Keratinocyte (primary cell): Measurements from ENCODE around the gene VAV2. TPM values are rescaled to one million over a fixed set of nuclear protein-coding genes. Genes with fewer than 3 reads are reported as not detected.

Experiments used
- DNase-seq: peaks from one replicate; pipeline ENCODE4 v3.0.0-alpha.2; 2011; ENCODE audit warnings: low read depth, missing footprints, low spot score
- FAIRE-seq: peaks from 2 replicates; lab custom pipeline; 2011; peaks lifted over from hg19 to GRCh38; lab: Jason Lieb, UNC
- H2AFZ ChIP-seq: 2 replicates; pipeline ENCODE4 v1.6.0; 2012; ENCODE audit warnings: low read length, control low read depth, inconsistent platforms; ENCODE audit not compliant: control insufficient read depth
- H3K27ac ChIP-seq: 2 replicates; pipeline ENCODE4 v1.5.1; 2011; ENCODE audit warnings: low read length; ENCODE audit not compliant: control insufficient read depth, insufficient read depth
- H3K27me3 ChIP-seq: 3 replicates; pipeline ENCODE4 v1.6.0; 2011; ENCODE audit warnings: low read length; ENCODE audit not compliant: control insufficient read depth, insufficient read depth; ENCODE audit errors: extremely low read depth
- H3K36me3 ChIP-seq, 2 experiments: 2 replicates in 1 of 2; 3 replicates in 1 of 2; pipeline ENCODE4 v1.5.1; 2011; ENCODE audit warnings: low read length in 2 of 2, mild to moderate bottlenecking in 1 of 2; ENCODE audit not compliant: control insufficient read depth in 2 of 2, insufficient read depth in 2 of 2; ENCODE audit errors: extremely low read depth in 1 of 2
- H3K4me1 ChIP-seq: 3 replicates; pipeline ENCODE4 v1.5.1; 2011; ENCODE audit warnings: low read length; ENCODE audit not compliant: control insufficient read depth, insufficient read depth; ENCODE audit errors: extremely low read depth
- H3K4me2 ChIP-seq: 3 replicates; pipeline ENCODE4 v1.6.0; 2011; ENCODE audit warnings: low read depth, low read length; ENCODE audit not compliant: control insufficient read depth, insufficient read depth; ENCODE audit errors: extremely low read depth
- H3K4me3 ChIP-seq, 3 experiments: fragments of 200-600 bp in 1 of 3; sonication (generic) in 1 of 3; 2 replicates in 2 of 3; 3 replicates in 1 of 3; pipeline ENCODE4 v1.5.1; 2011 to 2016; ENCODE audit warnings: low read length in 3 of 3, mild to moderate bottlenecking in 3 of 3, control low read depth in 2 of 3, inconsistent platforms in 1 of 3, low read depth in 1 of 3, mixed read lengths in 1 of 3, mixed run types in 1 of 3, moderate library complexity in 1 of 3; ENCODE audit not compliant: control insufficient read depth in 2 of 3, insufficient read depth in 2 of 3; ENCODE audit errors: extremely low read depth in 1 of 3
- H3K79me2 ChIP-seq: 2 replicates; pipeline ENCODE4 v1.6.0; 2012; ENCODE audit warnings: low read length; ENCODE audit not compliant: control insufficient read depth, insufficient read depth
- H3K9ac ChIP-seq: 3 replicates; pipeline ENCODE4 v1.6.0; 2011; ENCODE audit warnings: low read length; ENCODE audit not compliant: control insufficient read depth, insufficient read depth; ENCODE audit errors: extremely low read depth
- H3K9me1 ChIP-seq: 3 replicates; pipeline ENCODE4 v1.6.0; 2011; ENCODE audit warnings: low read length; ENCODE audit not compliant: control insufficient read depth, insufficient read depth; ENCODE audit errors: extremely low read depth
- H3K9me3 ChIP-seq: 2 replicates; pipeline ENCODE4 v1.5.1; 2012; ENCODE audit warnings: low read depth, low read length; ENCODE audit not compliant: control insufficient read depth
- H4K20me1 ChIP-seq: 3 replicates; pipeline ENCODE4 v1.6.0; 2011; ENCODE audit warnings: low read length; ENCODE audit not compliant: control insufficient read depth, insufficient read depth; ENCODE audit errors: extremely low read depth
- EZH2 ChIP-seq: IDR thresholded peaks from one replicate; pipeline ENCODE4 v1.6.1; 2012; ENCODE audit warnings: inconsistent platforms, mild to moderate bottlenecking, low read length, moderate library complexity
- dilution Hi-C: fragments of 300-500 bp; cut with MboI; formaldehyde crosslinking; loops from one replicate; pipeline ENCODE4 v1.7.0; 2020; ENCODE audit warnings: low sequenced_read_pairs; ENCODE audit not compliant: extremely low pct_ligation_motif_present
- polyA plus RNA-seq, 5 experiments: library from polyadenylated mRNA; depleted of rRNA in 3 of 5; stranded (reverse) in 3 of 5; stranded (forward) in 1 of 5; unstranded in 1 of 5; fragments of >200 nt; gene quantifications; 1 replicate in 1 of 5; 2 replicates in 3 of 5; 3 replicates in 1 of 5; pipeline versions ENCODE4 v1.2.1 to v1.2.3, GENCODE V29; 2011 to 2012; ENCODE audit warnings: missing spikeins in 2 of 5, low read depth in 1 of 5, low replicate concordance in 1 of 5
- TF ChIP-seq, protein P1 (sequence below), 3 experiments: IDR thresholded peaks in 1 of 3; conservative IDR thresholded peaks in 1 of 3; optimal IDR thresholded peaks in 1 of 3; 2 replicates in 2 of 3; 3 replicates in 1 of 3; pipeline versions ENCODE3 to v1.5.1; 2011; ENCODE audit warnings: low read length in 3 of 3, mild to moderate bottlenecking in 3 of 3, moderate library complexity in 2 of 3, control low read depth in 1 of 3, inconsistent platforms in 1 of 3; ENCODE audit not compliant: insufficient read depth in 2 of 3; ENCODE audit errors: extremely low read depth in 1 of 3

The VAV2 gene
- polyA plus RNA-seq, 1 donor (not counting 4 experiments of a cell fraction or from before 2014, with no cell fraction given) = 16.4 TPM

DNA sequence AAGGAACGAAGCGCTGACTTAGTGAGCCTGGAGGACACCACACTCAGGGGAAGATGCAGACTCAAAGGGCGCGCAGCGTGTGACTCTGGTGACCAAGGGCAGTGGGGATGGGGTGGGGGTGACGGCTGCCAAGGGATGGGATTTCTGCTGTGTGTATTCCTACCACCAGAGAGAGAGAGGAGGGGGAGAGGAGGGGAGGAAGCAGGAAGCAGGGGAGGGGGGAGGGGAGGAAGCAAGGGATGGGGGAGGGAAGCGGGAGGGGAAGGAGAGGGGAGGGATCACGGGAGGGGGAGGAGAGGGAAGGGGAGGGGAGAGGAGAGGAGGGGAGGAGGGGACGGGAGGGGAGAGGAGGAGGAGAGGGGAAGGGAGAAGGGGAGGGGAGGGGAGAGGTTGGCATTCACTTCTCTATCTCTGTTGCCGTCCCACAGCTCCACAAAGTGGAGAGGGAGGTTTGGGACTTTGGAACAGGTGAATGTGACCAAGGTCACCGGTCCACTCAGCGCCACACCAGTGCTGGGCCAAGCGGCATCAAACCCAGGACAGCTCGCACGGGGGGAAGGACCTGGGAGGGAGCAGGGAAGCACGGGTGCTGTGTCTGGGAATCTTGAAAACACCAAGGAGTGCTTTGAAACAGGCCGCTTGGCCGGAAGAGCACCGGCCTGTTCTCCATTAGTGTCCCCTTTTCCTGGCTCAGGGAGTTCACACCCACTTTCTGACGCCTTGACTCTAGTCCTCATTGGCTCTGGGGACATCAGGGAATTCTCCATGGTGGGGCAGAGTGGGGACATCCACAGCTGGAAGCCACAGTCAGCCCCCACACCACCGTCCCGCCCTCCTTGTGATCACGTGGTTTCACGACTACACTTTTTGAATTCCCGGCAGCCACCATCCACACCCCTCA is 77.4 kb downstream of the VAV2 start:
- no peak overlapping the region for H2AFZ ChIP-seq
- no peak overlapping the region for H3K27ac ChIP-seq
- no peak overlapping the region for H3K4me2 ChIP-seq
- H3K9me1 ChIP-seq = peaks cover 3% of the 10 kb centered on the region
- no peak for FAIRE-seq
- peaks cover 6 to 10% of the 10 kb centered on the region in 2 experiments for H3K36me3 ChIP-seq
- H3K4me3 ChIP-seq = no peak overlapping the region
- DNase-seq = no peak
- H3K9me3 ChIP-seq = no peaks in the 10 kb centered on the region
- no peaks in the 10 kb centered on the region for H3K27me3 ChIP-seq
- TF ChIP-seq, protein P1, sequence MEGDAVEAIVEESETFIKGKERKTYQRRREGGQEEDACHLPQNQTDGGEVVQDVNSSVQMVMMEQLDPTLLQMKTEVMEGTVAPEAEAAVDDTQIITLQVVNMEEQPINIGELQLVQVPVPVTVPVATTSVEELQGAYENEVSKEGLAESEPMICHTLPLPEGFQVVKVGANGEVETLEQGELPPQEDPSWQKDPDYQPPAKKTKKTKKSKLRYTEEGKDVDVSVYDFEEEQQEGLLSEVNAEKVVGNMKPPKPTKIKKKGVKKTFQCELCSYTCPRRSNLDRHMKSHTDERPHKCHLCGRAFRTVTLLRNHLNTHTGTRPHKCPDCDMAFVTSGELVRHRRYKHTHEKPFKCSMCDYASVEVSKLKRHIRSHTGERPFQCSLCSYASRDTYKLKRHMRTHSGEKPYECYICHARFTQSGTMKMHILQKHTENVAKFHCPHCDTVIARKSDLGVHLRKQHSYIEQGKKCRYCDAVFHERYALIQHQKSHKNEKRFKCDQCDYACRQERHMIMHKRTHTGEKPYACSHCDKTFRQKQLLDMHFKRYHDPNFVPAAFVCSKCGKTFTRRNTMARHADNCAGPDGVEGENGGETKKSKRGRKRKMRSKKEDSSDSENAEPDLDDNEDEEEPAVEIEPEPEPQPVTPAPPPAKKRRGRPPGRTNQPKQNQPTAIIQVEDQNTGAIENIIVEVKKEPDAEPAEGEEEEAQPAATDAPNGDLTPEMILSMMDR (optimal IDR thresholded peaks at IDR 0.05 in 1 of 3, IDR thresholded peaks at IDR 0.05 in 1 of 3, conservative IDR thresholded peaks at IDR 0.05 in 1 of 3; ENCODE audit: extremely low read depth in 1 of 3, insufficient read depth in 2 of 3, low read length in 3 of 3) = no peak
- no peak for TF ChIP-seq EZH2
- H3K79me2 ChIP-seq = peaks cover 84% of the 10 kb centered on the region
- no peak overlapping the region for H3K9ac ChIP-seq
- H4K20me1 ChIP-seq = peaks cover 9% of the 10 kb centered on the region
- H3K4me1 ChIP-seq = peaks cover 9% of the 10 kb centered on the region
- dilution Hi-C loops = no loop called here

DNA sequence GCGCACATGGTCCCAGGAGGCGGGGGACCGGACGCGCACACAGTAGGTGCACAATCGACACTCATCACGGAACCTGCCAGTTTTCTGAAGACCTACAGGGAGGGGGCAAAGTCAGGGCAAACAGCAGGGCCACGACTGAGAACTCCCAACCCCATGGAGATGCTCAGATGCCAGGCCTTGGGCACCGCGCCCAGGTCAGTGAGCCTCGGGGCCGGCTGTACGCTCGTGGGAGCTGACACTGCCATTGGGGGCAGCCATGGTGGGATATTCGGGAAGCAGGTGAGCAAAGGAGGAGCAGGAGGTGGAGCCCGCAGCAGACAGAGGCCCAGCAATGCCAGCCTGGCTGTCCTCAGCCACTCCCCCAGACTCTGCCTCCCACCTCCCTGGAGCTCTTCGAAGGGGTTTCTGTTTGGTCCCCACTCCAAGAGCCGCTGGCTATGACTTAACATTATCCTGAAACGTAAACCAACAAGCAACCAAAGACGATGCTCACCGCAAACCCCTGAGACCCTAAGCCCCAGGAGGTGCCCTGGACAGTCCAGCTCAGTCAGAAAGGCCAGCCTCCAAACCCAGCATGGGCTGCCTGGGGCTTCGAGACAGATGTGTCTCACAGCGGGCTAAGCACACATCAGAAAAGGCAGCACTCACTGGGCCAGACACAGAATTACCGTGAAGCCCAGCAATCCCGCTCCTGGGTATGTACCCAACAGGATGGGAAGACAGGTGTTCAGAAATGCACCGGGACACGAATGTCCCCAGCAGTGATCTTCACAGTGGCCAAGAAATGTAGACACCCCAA is 78.4 kb downstream of the VAV2 start:
- FAIRE-seq (no peak), DNase-seq (no peak)
- H3K27me3 ChIP-seq = no peaks in the 10 kb centered on the region
- no peak overlapping the region for H3K9ac ChIP-seq
- dilution Hi-C loops = no loop called here
- no peaks in the 10 kb centered on the region for H3K9me3 ChIP-seq
- no peak overlapping the region for H3K4me2 ChIP-seq
- no peak overlapping the region for H2AFZ ChIP-seq
- H3K4me3 ChIP-seq = no peak overlapping the region
- H3K9me1 ChIP-seq = peaks cover 5% of the 10 kb centered on the region
- H4K20me1 ChIP-seq = peaks cover 9% of the 10 kb centered on the region
- peaks cover 84% of the 10 kb centered on the region for H3K79me2 ChIP-seq
- TF ChIP-seq EZH2 = no peak
- TF ChIP-seq, protein P1 (optimal IDR thresholded peaks at IDR 0.05 in 1 of 3, IDR thresholded peaks at IDR 0.05 in 1 of 3, conservative IDR thresholded peaks at IDR 0.05 in 1 of 3; ENCODE audit: extremely low read depth in 1 of 3, insufficient read depth in 2 of 3, low read length in 3 of 3) = no peak
- peaks cover 6 to 10% of the 10 kb centered on the region in 2 experiments for H3K36me3 ChIP-seq
- peaks cover 9% of the 10 kb centered on the region for H3K4me1 ChIP-seq
- H3K27ac ChIP-seq = no peak overlapping the region
